Measurements from ENCODE around the gene FOXJ2.
"Not testable (repeated sequence)": the region's sequence is repeated elsewhere in the genome, so short reads cannot be mapped to it uniquely, and the experiment has no call there.

Gene FOXJ2

DNA sequence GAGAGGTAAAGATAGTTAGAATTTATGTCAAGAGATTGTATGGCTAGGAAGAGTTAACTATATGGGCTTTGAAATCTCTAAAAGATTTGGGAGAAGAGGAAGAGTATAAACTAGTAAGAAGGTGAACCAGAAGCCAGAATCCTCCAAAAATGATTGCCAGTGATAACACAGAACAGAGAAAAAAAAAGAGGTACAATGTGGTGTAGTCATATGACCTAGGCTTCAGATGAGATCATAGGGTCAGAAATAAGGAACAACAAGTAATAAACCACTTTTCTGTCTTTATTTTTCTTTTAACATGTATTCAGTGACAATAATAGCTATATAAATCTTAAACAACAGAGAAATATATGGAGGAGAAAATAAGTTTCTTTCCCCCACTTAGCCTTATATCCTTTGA is 47.6 kb downstream of the FOXJ2 start:
- TF ChIP-seq, protein P1, sequence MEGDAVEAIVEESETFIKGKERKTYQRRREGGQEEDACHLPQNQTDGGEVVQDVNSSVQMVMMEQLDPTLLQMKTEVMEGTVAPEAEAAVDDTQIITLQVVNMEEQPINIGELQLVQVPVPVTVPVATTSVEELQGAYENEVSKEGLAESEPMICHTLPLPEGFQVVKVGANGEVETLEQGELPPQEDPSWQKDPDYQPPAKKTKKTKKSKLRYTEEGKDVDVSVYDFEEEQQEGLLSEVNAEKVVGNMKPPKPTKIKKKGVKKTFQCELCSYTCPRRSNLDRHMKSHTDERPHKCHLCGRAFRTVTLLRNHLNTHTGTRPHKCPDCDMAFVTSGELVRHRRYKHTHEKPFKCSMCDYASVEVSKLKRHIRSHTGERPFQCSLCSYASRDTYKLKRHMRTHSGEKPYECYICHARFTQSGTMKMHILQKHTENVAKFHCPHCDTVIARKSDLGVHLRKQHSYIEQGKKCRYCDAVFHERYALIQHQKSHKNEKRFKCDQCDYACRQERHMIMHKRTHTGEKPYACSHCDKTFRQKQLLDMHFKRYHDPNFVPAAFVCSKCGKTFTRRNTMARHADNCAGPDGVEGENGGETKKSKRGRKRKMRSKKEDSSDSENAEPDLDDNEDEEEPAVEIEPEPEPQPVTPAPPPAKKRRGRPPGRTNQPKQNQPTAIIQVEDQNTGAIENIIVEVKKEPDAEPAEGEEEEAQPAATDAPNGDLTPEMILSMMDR (IDR thresholded peaks at IDR 0.05; ENCODE audit: low read depth, low read length), result no peak
- no peak overlapping the region for H3K4me3 ChIP-seq (ENCODE audit: low read depth, low read length)
- DNase-seq (ENCODE audit: low read depth, low spot score), result no peak
- in situ Hi-C loops (cut with HindIII; ENCODE audit: low sequenced_read_pairs), result no loop called here

DNA sequence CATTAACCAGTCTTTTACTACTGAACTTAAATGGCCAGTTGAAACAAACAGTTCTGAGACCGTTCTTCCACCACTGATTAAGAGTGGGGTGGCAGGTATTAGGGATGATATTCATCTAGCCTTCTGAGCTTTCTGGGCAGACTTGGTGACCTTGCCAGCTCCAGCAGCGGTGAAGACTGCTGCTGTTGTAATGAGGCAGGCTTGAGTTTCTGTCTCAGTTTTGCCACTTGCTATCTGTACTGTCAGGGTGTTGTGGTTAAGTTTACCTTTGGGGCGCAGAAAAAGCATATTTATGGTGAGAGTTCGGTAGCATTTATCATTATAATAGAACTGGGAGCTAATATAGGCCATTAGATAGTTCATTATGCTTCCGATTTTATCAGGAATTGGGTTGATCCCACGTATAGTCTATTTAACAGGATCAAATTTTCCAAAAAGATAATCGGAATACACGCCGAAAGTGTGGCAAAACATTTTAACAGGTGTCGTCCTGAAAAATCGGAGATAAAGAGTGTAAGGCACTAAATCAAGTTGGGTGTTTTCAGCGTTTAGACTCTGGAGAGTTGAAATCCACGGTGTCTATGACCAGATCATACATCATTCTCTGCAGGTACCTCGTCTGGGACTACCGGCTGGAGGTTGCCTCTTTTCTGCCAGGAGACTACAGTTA is 48.9 kb downstream of the FOXJ2 start:
- peak overlapping the region; percentile 95 for H3K4me3 ChIP-seq (ENCODE audit: low read depth, low read length)
- in situ Hi-C loops (cut with HindIII; ENCODE audit: low sequenced_read_pairs), result no loop called here
- TF ChIP-seq, protein P1 (IDR thresholded peaks at IDR 0.05; ENCODE audit: low read depth, low read length), result no peak
- no peak for DNase-seq (ENCODE audit: low read depth, low spot score)

DNA sequence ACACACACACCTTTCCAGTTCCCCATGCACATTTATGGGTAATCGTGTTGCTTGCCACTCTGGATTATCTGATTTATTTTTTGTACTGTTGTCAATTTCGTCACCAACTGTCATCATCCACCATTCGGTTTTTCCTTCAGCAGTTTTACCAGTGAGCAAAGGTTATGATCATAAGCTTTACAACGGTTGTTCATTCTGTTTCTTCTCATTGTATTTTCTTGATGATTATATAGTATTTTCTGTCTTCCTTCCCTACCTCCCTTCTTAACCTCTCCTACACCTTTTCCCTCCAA is 50.2 kb downstream of the FOXJ2 start:
- TF ChIP-seq, protein P1 (IDR thresholded peaks at IDR 0.05; ENCODE audit: low read depth, low read length), result no peak
- no peak for DNase-seq (ENCODE audit: low read depth, low spot score)
- in situ Hi-C loops (cut with HindIII; ENCODE audit: low sequenced_read_pairs), result no loop called here
- H3K4me3 ChIP-seq (ENCODE audit: low read depth, low read length), result peak overlapping the region; percentile 95

DNA sequence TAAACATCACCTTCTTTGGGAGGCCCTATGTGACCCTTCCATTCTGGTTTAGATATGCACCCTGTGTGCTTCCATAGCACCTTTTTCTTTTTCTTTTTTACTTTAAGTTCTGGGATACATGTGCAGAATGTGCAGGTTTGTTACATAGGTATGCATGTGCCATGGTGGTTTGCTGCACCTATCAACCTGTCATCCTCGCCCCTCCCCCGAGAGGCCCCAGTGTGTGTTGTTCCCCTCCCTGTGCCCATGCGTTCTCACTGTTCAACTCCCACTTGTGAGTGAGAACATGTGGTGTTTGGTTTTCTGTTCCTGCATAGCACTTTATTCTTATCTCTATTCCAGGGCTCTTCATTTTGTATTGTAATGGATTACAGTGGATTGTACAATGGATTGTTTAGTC is 51.8 kb downstream of the FOXJ2 start:
- DNase-seq (ENCODE audit: low read depth, low spot score); in situ Hi-C loops (cut with HindIII; ENCODE audit: low sequenced_read_pairs); H3K4me3 ChIP-seq (ENCODE audit: low read depth, low read length): not testable (repeated sequence)

DNA sequence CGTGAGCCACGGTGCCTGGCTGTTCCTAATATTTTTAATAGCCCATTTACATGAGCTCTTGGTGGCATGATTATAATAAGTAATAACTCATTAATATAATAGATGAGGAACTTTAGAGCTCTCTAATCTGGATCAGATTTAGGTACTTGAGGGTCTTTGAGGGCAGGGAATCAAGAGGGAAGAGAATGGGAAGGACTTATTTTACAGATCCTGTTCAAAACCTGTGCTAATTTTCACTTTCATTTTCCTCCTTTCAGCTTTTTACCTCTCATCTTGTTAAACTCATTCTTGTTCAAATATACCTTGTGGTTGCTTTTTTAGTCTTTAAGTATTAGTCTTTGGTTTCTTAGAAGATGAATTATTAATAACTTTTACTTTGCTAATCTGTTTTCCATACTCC is 55.1 kb downstream of the FOXJ2 start:
- TF ChIP-seq, protein P1 (IDR thresholded peaks at IDR 0.05; ENCODE audit: low read depth, low read length), result no peak
- DNase-seq (ENCODE audit: low read depth, low spot score), result no peak
- no peak overlapping the region for H3K4me3 ChIP-seq (ENCODE audit: low read depth, low read length)
- in situ Hi-C loops (cut with HindIII; ENCODE audit: low sequenced_read_pairs), result no loop called here

DNA sequence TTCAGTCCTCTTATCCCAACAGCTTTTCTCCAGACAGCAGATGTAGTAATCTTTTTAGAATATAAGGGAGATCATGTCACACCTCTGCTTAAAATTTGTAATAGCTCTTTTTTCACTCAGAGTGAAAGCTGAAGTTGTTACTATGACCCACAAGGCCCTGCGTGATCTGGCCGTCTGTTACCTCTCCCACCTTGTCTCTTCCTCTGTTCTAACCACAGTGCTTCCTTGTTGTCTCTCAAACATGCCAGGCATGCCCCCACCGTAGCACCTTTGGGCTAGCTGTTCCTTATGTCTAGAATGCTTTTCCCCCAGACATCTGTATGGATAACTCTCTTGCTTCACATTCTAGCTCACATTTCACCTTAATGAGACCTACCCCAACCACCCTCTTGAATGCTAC is 56.1 kb downstream of the FOXJ2 start:
- no peak for DNase-seq (ENCODE audit: low read depth, low spot score)
- H3K4me3 ChIP-seq (ENCODE audit: low read depth, low read length), result no peak overlapping the region
- TF ChIP-seq, protein P1 (IDR thresholded peaks at IDR 0.05; ENCODE audit: low read depth, low read length), result no peak
- in situ Hi-C loops (cut with HindIII; ENCODE audit: low sequenced_read_pairs), result no loop called here

DNA sequence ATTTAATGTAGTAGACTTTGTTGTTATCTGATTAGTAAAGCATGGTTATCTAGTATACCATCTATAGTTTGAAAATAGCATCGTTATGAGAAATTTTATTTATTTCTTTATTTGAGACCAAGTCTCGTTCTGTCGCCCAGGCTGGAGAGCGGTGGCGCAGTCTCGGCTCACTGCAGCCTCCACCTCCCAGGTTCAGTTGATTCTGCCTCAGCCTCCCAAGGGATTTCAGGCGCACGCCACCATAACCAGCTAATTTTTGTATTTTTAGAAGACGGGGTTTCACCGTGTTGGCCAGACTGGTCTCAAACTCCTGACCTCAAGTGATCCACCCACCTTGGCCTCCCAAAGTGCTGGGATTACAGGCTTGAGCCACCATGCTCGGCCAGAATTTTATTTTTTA is 56.8 kb downstream of the FOXJ2 start:
- DNase-seq (ENCODE audit: low read depth, low spot score); in situ Hi-C loops (cut with HindIII; ENCODE audit: low sequenced_read_pairs); H3K4me3 ChIP-seq (ENCODE audit: low read depth, low read length): not testable (repeated sequence)

DNA sequence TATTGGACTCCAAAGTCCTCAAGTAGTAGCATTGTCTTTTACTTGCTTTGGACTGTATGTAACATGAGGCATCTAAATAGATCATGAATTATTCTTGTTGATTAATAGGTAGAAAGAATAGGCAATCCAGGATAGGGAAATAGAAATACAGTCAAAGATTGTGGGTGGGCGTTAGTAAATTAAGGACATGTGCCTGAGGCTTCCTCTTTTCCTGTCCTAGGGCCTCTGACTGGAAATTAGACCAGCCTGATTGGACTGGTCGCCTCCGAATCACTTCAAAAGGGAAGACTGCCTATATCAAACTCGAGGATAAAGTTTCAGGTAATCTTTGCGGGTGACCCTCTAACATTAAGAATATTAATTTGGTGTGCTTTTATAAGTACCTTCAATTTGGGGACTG is 57.2 kb downstream of the FOXJ2 start:
- H3K4me3 ChIP-seq (ENCODE audit: low read depth, low read length), result no peak overlapping the region
- no peak for DNase-seq (ENCODE audit: low read depth, low spot score)
- in situ Hi-C loops (cut with HindIII; ENCODE audit: low sequenced_read_pairs), result no loop called here
- TF ChIP-seq, protein P1 (IDR thresholded peaks at IDR 0.05; ENCODE audit: low read depth, low read length), result no peak

Data from astrocyte of the spinal cord (primary cell).